ENCODE measurements around the gene TESK2. TPM values are rescaled to one million over a fixed set of nuclear protein-coding genes. Genes with fewer than 3 reads are reported as not detected.

TESK2 gene
- total and polyA plus RNA-seq, 2 donors from 2014 or later, result 1.6 to 2.7 TPM

GRCh38 chr1:45304311-45305081 is 186.5 kb downstream of the TESK2 start:
- H3K9ac ChIP-seq (ENCODE audit: low read length in 3 of 3), result peak overlapping the region; percentile 62 to 92 (median 90)
- no peak for FAIRE-seq
- peak overlapping the region; percentile 92 to 93 for H3K27ac ChIP-seq (ENCODE audit: low read depth in 2 of 2, low read length in 2 of 2)
- peak overlapping the region; percentile 65 to 84 (median 81) for H3K4me3 ChIP-seq (ENCODE audit: low read length in 3 of 3)
- no peaks in the 10 kb centered on the region for H3K27me3 ChIP-seq (ENCODE audit: control insufficient read depth, insufficient read depth, low read length)
- H3K4me1 ChIP-seq (ENCODE audit: control insufficient read depth in 2 of 3, insufficient read depth in 2 of 3, low read depth in 1 of 3, low read length in 3 of 3), result peaks cover 0 to 10% (median 0%) of the 10 kb centered on the region in 3 donors
- TF ChIP-seq CTCF (IDR thresholded peaks at IDR 0.05; ENCODE audit: borderline replicate concordance, extremely low read depth, insufficient read depth), result no peak
- H3K9me3 ChIP-seq (ENCODE audit: control insufficient read depth in 2 of 3, insufficient read depth in 1 of 3, low read length in 3 of 3), result no peaks in the 10 kb centered on the region
- H3K36me3 ChIP-seq (ENCODE audit: control insufficient read depth in 2 of 3, insufficient read depth in 3 of 3, low read length in 3 of 3), result no peaks in the 10 kb centered on the region
- intact Hi-C loops (cut with DNase I), result no loop called here
- peak in 3 of 5 donors; percentile 51 to 77 (median 62) for DNase-seq

DNA sequence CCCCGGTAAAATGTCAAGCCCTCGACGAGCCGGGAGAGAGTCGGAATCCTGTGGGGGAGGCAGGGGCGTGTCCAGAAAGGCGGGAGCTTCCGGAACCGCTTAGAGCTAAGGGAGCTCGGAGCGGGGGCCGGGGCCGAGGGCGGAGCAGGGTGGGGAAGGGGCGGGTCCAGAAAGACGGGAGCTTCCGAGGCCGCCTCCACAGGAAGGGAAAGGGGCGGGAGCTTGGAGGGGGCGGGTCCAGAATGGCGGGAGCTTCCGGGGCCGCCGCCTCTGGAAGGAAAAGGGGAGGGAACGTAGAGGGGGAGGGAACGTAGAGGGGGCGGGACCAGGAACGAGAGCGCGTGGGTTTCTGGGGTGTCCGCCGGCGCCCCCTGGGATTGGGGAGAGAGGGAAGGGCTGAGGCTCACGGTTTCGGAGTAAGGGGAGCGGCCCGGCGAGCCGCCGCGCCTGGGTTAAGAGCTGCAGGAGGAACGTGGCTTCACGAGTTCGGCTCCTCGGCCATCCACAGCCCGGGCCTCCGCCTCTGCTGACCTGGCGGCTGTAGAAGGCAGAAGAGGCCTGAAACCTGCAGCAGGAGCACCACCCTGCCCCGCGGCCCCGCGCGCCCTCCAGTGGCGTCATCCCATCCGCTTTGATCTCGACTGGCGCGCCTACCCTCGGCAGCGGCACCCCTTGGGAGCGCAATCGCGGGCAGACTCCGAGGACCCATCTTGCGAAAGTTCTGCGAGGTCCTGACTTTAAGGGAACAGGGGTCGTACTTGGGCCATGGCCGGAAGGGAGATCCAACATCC is 187.2 kb downstream of the TESK2 start:
- intact Hi-C loops (cut with DNase I), result no loop called here

DNA sequence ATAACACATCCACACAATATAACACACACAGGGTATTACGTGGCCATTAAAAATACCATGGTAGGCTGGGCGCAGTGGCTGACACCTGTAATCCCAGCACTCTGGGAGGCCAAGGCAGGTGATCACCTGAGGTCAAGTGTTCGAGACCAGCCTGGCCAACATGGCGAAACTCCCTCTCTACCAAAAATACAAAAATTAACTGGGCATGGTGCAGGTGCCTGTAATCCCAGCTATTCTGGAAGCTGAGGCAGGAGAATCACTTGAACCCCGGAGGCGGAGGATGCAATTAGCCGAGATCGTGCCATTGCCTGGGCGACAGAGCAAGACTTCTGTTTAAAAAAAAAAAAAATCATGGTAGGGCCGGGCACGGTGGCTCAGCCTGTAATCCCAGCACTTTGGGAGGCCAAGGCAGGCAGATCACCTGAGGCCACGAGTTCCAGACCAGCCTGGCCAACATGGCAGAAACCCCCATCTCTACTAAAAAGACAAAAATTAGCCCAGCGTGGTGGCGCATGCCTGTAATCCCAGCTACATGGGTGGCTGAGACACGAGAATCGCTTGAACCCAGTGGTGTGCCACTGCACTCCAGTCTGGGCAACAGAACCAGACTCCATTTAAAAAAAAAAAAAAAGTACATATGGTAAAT is 188.3 kb downstream of the TESK2 start:
- DNase-seq (peak in 1 of 5 donors; percentile 56), FAIRE-seq (no peak)
- H3K9ac ChIP-seq (ENCODE audit: low read length in 3 of 3), result peak overlapping the region; percentile 44 to 81 (median 65)
- H3K4me3 ChIP-seq (ENCODE audit: low read length in 3 of 3), result peak overlapping the region; percentile 68 to 77 (median 73)
- H3K27ac ChIP-seq (ENCODE audit: low read depth in 2 of 2, low read length in 2 of 2), result no peak overlapping the region
- H3K27me3 ChIP-seq (ENCODE audit: control insufficient read depth, insufficient read depth, low read length), result no peaks in the 10 kb centered on the region
- TF ChIP-seq CTCF (IDR thresholded peaks at IDR 0.05; ENCODE audit: borderline replicate concordance, extremely low read depth, insufficient read depth), result no peak
- no peaks in the 10 kb centered on the region for H3K36me3 ChIP-seq (ENCODE audit: control insufficient read depth in 2 of 3, insufficient read depth in 3 of 3, low read length in 3 of 3)
- H3K4me1 ChIP-seq (ENCODE audit: control insufficient read depth in 2 of 3, insufficient read depth in 2 of 3, low read depth in 1 of 3, low read length in 3 of 3), result peaks cover 0 to 10% (median 0%) of the 10 kb centered on the region in 3 donors
- intact Hi-C loops (cut with DNase I), result no loop called here
- no peaks in the 10 kb centered on the region for H3K9me3 ChIP-seq (ENCODE audit: control insufficient read depth in 2 of 3, insufficient read depth in 1 of 3, low read length in 3 of 3)

More for the DNA sequence above, 187.2 kb downstream of the TESK2 start:
- FAIRE-seq (no peak), DNase-seq (peak; percentile 98 to 100 (median 99))
- H3K4me1 ChIP-seq (ENCODE audit: control insufficient read depth in 2 of 3, insufficient read depth in 2 of 3, low read depth in 1 of 3, low read length in 3 of 3), result peaks cover 0 to 10% (median 0%) of the 10 kb centered on the region in 3 donors
- H3K27me3 ChIP-seq (ENCODE audit: control insufficient read depth, insufficient read depth, low read length), result no peaks in the 10 kb centered on the region
- H3K27ac ChIP-seq (ENCODE audit: low read depth in 2 of 2, low read length in 2 of 2), result peak overlapping the region; percentile 92 to 93
- H3K36me3 ChIP-seq (ENCODE audit: control insufficient read depth in 2 of 3, insufficient read depth in 3 of 3, low read length in 3 of 3), result no peaks in the 10 kb centered on the region
- peak; percentile 53 for TF ChIP-seq CTCF (IDR thresholded peaks at IDR 0.05; ENCODE audit: borderline replicate concordance, extremely low read depth, insufficient read depth)
- peak overlapping the region; percentile 68 to 84 (median 81) for H3K4me3 ChIP-seq (ENCODE audit: low read length in 3 of 3)
- H3K9me3 ChIP-seq (ENCODE audit: control insufficient read depth in 2 of 3, insufficient read depth in 1 of 3, low read length in 3 of 3), result no peaks in the 10 kb centered on the region
- H3K9ac ChIP-seq (ENCODE audit: low read length in 3 of 3), result peak overlapping the region; percentile 62 to 92 (median 90)
